WTC11 (cell line): Measurements from ENCODE around the gene SYT9. TPM values are rescaled to one million over a fixed set of nuclear protein-coding genes. Genes with fewer than 3 reads are reported as not detected.

Source experiments
- ATAC-seq: fragments of 200-7000 bp; cut with Tn5 transposase; 2 replicates; pipeline ENCODE4 v1.10.0; 2021; ENCODE audit warnings: mild to moderate bottlenecking, moderate library complexity
- CTCF ChIA-PET: fragments of 300-600 bp; sonication (Branson Sonifier 250); formaldehyde crosslinking; loops from one replicate; lab custom pipeline; 2021; ENCODE audit warnings: antibody characterized with exemption; lab: Charles Lee
- POLR2A ChIA-PET: fragments of 350-600 bp; sonication (Branson Sonifier 250); formaldehyde crosslinking; loops from one replicate; lab custom pipeline; 2021; ENCODE audit warnings: antibody characterized with exemption; lab: Charles Lee
- DNase-seq: peaks from one replicate; pipeline ENCODE4 v3.0.0; 2021; ENCODE audit warnings: low spot score
- H3K27ac Mint-ChIP-seq: 2 replicates; pipeline ENCODE4 v1.8.0; 2021; ENCODE audit warnings: mixed read lengths
- H3K27me3 Mint-ChIP-seq: 2 replicates; pipeline ENCODE4 v1.8.0; 2021; ENCODE audit warnings: low read depth, mild to moderate bottlenecking, moderate library complexity, mixed read lengths
- H3K36me3 Mint-ChIP-seq: 2 replicates; pipeline ENCODE4 v1.8.0; 2021; ENCODE audit warnings: mixed read lengths
- H3K4me1 Mint-ChIP-seq: 2 replicates; pipeline ENCODE4 v1.8.0; 2022; ENCODE audit warnings: mixed read lengths
- H3K4me3 Mint-ChIP-seq: 2 replicates; pipeline ENCODE4 v1.8.0; 2021; ENCODE audit warnings: mild to moderate bottlenecking, moderate library complexity, mixed read lengths
- H3K9me3 Mint-ChIP-seq: 2 replicates; pipeline ENCODE4 v1.8.0; 2021; ENCODE audit warnings: mixed read lengths
- AFF4 ChIP-seq: sonication (generic); formaldehyde crosslinking; IDR thresholded peaks from 2 replicates; pipeline ENCODE4 v1.8.1; 2023; ENCODE audit warnings: mild to moderate bottlenecking, missing genetic modification reagents, borderline replicate concordance
- ARID4B ChIP-seq: sonication (generic); formaldehyde crosslinking; IDR thresholded peaks from 2 replicates; pipeline ENCODE4 v1.8.0; 2023; ENCODE audit warnings: missing genetic modification reagents, mild to moderate bottlenecking, borderline replicate concordance
- E2F5 ChIP-seq: sonication (generic); formaldehyde crosslinking; IDR thresholded peaks from 2 replicates; pipeline ENCODE4 v1.8.1; 2022; ENCODE audit warnings: mild to moderate bottlenecking, moderate library complexity, missing genetic modification reagents
- FOXP4 ChIP-seq: sonication (generic); formaldehyde crosslinking; IDR thresholded peaks from 2 replicates; pipeline ENCODE4 v1.8.0; 2022; ENCODE audit warnings: mild to moderate bottlenecking, missing genetic modification reagents
- IRF1 ChIP-seq: sonication (generic); formaldehyde crosslinking; IDR thresholded peaks from 2 replicates; pipeline ENCODE4 v1.8.0; 2023; ENCODE audit warnings: missing genetic modification reagents
- JUN ChIP-seq: sonication (generic); formaldehyde crosslinking; IDR thresholded peaks from 2 replicates; pipeline ENCODE4 v1.8.0; 2023; ENCODE audit warnings: mild to moderate bottlenecking, missing genetic modification reagents
- NFE2L1 ChIP-seq: sonication (generic); formaldehyde crosslinking; IDR thresholded peaks from 2 replicates; pipeline ENCODE4 v1.8.1; 2023; ENCODE audit warnings: missing genetic modification reagents
- SP1 ChIP-seq: sonication (generic); formaldehyde crosslinking; conservative IDR thresholded peaks from 2 replicates; pipeline ENCODE4 v1.8.1; 2022; ENCODE audit warnings: missing genetic modification reagents
- USF2 ChIP-seq: sonication (generic); formaldehyde crosslinking; IDR thresholded peaks from 2 replicates; pipeline ENCODE4 v1.8.1; 2023; ENCODE audit warnings: mild to moderate bottlenecking, missing genetic modification reagents, moderate library complexity
- ZBTB43 ChIP-seq: sonication (generic); formaldehyde crosslinking; IDR thresholded peaks from 2 replicates; pipeline ENCODE4 v1.8.1; 2023; ENCODE audit warnings: mild to moderate bottlenecking, missing genetic modification reagents
- ZNF423 ChIP-seq: fragments of 250-450 bp; sonication (Bioruptor Pico); IDR thresholded peaks from 2 replicates; pipeline ENCODE4 v2.1.2; 2022; ENCODE audit warnings: mild to moderate bottlenecking, moderate library complexity
- total RNA-seq: library from RNA; stranded (reverse); gene quantifications from 3 replicates; pipeline ENCODE4 v1.2.3, GENCODE V29; 2021

The SYT9 gene
- total RNA-seq, 1 experiment from 2014 or later = 1.3 TPM

GRCh38 chr11:7367803-7368202, 116.1 kb downstream of the SYT9 start:
- DNase-seq = no peak
- CTCF ChIA-PET = interaction anchor here (0.9 kb wide), 1 partner anchor 74 kb away, joined by 4 read pairs; no protein-coding TSS in a partner anchor
- H3K4me1 Mint-ChIP-seq = no peaks in the 10 kb centered on the region
- no peaks in the 10 kb centered on the region for H3K27me3 Mint-ChIP-seq
- no peak for TF ChIP-seq IRF1 (CRISPR knock-in tag)
- no peak for TF ChIP-seq AFF4 (CRISPR knock-in tag)
- TF ChIP-seq ARID4B (CRISPR knock-in tag) = no peak
- no peak for TF ChIP-seq ZBTB43 (CRISPR knock-in tag)
- no peak for TF ChIP-seq USF2 (CRISPR knock-in tag)
- TF ChIP-seq FOXP4 (CRISPR knock-in tag) = no peak
- TF ChIP-seq SP1 (CRISPR knock-in tag) = no peak
- TF ChIP-seq ZNF423 (CRISPR knock-in tag) = no peak
- TF ChIP-seq NFE2L1 (CRISPR knock-in tag) = no peak
- TF ChIP-seq E2F5 (CRISPR knock-in tag) = no peak
- TF ChIP-seq JUN (CRISPR knock-in tag) = no peak
- H3K4me3 Mint-ChIP-seq = no peak overlapping the region
- ATAC-seq = no peak
- 0 out of 2 replicates have a peak, but pooled peaks cover 2% of the 10 kb centered on the region for H3K36me3 Mint-ChIP-seq
- no peak overlapping the region for H3K27ac Mint-ChIP-seq
- POLR2A ChIA-PET = no interaction called here
- H3K9me3 Mint-ChIP-seq = peaks cover 10% of the 10 kb centered on the region
